ENCODE measurements around the gene KRIT1.

KRIT1 gene

DNA sequence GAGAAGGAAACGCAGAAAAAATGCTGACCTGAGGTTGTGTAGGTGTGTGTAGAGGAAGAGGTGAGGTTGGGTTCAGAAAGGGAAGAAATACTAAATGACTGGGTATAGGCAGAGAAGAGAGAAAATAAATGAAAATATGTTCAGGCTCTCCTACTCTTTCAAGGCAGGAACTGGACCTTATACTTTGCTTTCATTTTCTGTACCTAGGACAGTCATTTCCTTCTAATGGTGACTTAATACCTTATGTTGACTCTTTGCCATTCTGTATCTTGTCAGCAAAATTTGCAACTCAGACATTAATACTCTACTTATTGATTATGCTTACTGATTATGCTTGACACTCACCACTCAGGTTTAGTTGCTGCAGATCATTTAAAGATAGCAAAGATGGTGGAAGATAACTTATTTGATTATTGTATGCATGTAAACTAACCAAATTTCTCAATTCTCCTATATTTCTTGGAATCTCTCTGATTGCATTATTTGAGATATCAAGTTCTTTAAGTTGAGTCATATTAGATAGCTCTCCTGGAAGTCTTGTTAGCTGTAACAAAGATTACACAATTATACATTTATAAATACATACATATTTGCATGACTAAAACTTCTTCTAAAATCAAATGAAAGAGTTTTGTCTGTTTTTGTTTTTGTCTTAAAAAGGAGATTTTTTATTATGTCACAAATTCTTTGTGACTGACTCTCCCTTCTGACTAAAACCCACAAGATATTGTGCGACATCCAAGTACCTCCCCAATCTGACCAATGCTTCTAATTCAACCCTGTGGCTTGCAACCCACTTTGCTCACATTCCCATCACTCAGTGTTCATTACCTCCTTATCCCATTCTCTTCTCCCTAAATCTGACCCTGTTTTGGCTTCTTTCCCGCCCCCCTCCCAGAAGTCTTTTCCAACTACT is 86.8 kb downstream of the KRIT1 start:
- DNase-seq (ENCODE audit: extremely low spot score, insufficient read length, low read depth) (no peak), FAIRE-seq (peak; percentile 18)

DNA sequence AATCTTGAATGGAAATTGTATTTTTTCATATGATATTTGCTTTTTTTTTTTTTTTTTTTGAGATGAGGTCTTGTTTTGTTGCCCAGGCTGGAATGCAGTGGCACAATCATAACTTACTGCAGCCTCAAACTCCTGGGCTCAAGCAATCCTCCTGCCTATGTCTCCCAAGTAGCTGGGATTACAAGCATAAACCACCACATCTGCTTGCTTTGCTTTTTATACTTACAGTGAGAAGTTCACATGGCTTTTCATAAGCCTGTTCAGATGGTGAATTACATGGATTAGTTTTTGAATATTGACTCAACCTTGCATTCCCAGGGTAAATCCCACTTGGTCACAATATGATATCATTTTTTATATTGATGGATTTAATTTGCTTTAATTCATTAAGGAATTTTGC is 88.7 kb downstream of the KRIT1 start:
- DNase-seq (ENCODE audit: extremely low spot score, insufficient read length, low read depth) (no peak), FAIRE-seq (no peak)

DNA sequence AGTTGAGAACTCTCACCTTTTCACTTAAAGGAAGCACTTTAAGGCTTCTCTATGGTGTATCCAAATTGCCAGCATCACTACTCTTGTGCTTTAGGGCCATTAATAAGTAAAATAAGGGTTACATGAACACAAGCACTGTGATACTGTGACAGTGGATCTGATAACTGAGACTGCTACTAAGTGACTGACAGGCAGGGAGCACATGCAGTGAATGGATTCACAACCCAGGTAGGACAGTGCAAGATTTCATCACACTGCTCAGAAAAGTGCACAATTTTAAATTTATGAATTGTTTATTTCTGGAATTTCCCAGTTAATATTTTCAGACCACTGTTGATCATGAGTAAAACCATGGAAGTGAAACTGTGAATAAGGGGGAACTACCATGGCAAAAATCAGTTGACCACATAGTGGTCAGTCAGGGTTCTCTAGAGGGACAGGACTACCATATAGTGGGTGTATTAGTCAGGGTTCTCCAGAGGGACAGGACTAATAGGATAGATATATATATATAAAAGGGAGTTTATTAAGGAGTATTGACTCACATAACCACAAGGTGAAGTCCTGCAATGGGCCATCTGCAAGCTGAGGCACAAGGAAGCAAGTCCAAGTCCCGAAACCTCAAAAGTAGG is 90.5 kb downstream of the KRIT1 start:
- no peak for FAIRE-seq
- DNase-seq (ENCODE audit: extremely low spot score, insufficient read length, low read depth), result no peak

DNA sequence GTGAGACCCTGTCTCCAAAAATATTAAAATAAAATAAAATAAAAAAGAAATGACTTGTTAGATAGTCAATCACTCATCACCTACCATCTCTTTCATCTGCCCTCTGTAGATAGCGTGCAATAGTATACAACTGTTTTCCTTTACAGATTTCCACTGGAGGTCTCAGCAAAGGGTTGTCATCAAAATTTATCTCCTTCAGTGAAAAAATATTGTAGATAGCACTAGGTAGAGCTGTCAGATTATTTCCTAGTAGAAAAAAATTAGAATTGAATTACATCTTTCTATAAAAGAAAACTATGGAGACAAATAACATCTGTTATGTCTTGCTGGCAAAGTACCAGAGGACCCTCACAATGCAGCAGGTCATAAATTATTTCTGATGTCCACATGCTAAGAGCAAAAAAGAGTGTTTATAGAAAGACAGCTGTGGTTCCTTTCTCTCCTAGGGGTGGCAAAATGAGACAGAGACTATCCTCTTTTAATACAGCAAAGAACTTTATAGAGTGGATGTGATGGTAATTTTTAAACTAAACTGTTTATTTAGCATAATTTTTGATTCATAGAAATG is 95.2 kb downstream of the KRIT1 start:
- FAIRE-seq, result no peak
- DNase-seq (ENCODE audit: extremely low spot score, insufficient read length, low read depth), result no peak

DNA sequence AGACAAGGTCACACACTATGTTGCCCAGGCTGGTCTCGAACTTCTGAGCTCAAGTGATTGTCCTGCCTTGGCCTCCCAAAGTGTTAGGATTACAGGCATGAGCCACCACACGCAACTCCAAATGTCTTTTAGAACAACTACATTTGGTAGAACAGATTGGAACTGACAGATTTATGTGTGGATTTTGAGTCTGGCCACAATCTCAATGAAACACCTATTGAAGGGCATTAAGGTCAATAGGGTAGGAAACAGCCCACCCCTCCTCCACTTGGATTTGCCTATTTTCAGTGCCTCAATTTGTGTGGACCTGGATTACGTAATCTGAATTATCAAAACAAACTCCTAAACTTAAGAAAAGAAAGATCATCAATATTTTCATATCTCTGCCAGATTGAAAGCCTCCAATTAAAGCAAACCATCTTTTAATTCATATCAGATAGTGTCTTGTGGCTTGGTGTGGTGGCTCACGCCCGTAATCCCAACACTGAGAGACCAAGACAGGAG is 95.9 kb downstream of the KRIT1 start:
- FAIRE-seq (no peak), DNase-seq (ENCODE audit: extremely low spot score, insufficient read length, low read depth) (no peak)
